HepG2 (cell line): ENCODE data around the gene CKLF. TPM values are rescaled to one million over a fixed set of nuclear protein-coding genes. Genes with fewer than 3 reads are reported as not detected.
A peak's percentile ranks its signal among the peaks of the same experiment; 100 is the strongest.

ENCODE experiments used
- BRD4 ChIP-seq: sonication (generic); formaldehyde crosslinking; IDR thresholded peaks from 2 replicates; pipeline ENCODE4 v1.4.0; 2020; ENCODE audit warnings: missing genetic modification reagents
- CEBPB ChIP-seq: IDR thresholded peaks from 2 replicates; pipeline ENCODE4 v1.6.1; 2011; ENCODE audit warnings: low read depth, low read length, improper control_type of control experiment, borderline replicate concordance
- E2F1 ChIP-seq: sonication (generic); formaldehyde crosslinking; IDR thresholded peaks from 2 replicates; pipeline ENCODE4 v1.5.0; 2020; ENCODE audit warnings: missing genetic modification reagents
- ELK4 ChIP-seq: sonication (generic); formaldehyde crosslinking; IDR thresholded peaks from 2 replicates; pipeline ENCODE4 v1.9.0; 2021; ENCODE audit warnings: missing genetic modification reagents, borderline replicate concordance
- GMEB1 ChIP-seq: sonication (generic); formaldehyde crosslinking; IDR thresholded peaks from 2 replicates; pipeline ENCODE4 v1.5.1; 2020; ENCODE audit warnings: missing genetic modification reagents, mild to moderate bottlenecking, borderline replicate concordance
- GZF1 ChIP-seq: sonication (generic); formaldehyde crosslinking; IDR thresholded peaks from 2 replicates; pipeline ENCODE4 v1.5.1; 2020; ENCODE audit warnings: mild to moderate bottlenecking, missing genetic modification reagents
- HHEX ChIP-seq: IDR thresholded peaks from 2 replicates; pipeline ENCODE4 v1.6.1; 2016; ENCODE audit warnings: control low read depth
- PCBP1 ChIP-seq: fragments of 200-400 bp; formaldehyde crosslinking; IDR thresholded peaks from 2 replicates; pipeline ENCODE4 v1.6.1; 2017; ENCODE audit warnings: mild to moderate bottlenecking, low read depth, low read length, borderline replicate concordance
- PCBP2 ChIP-seq: fragments of 200-400 bp; formaldehyde crosslinking; optimal IDR thresholded peaks from 2 replicates; pipeline ENCODE3; 2018; ENCODE audit warnings: low read length, low read depth; ENCODE audit not compliant: poor library complexity, severe bottlenecking
- POLR2AphosphoS5 ChIP-seq: IDR thresholded peaks from 2 replicates; pipeline ENCODE4 v1.6.1; 2012; ENCODE audit warnings: low read depth, low read length
- SNAPC4 ChIP-seq: sonication (generic); formaldehyde crosslinking; IDR thresholded peaks from 2 replicates; pipeline ENCODE4 v1.4.0; 2020; ENCODE audit warnings: mild to moderate bottlenecking, missing genetic modification reagents
- UBTF ChIP-seq: sonication (generic); formaldehyde crosslinking; IDR thresholded peaks from 2 replicates; pipeline ENCODE4 v1.4.0; 2020; ENCODE audit warnings: mild to moderate bottlenecking, missing genetic modification reagents
- ZNF607 ChIP-seq: sonication (generic); formaldehyde crosslinking; IDR thresholded peaks from 2 replicates; pipeline ENCODE4 v1.5.1; 2020; ENCODE audit warnings: missing genetic modification reagents, mild to moderate bottlenecking, borderline replicate concordance
- ZNF670 ChIP-seq: sonication (generic); formaldehyde crosslinking; IDR thresholded peaks from 2 replicates; pipeline ENCODE4 v1.8.0; 2022; ENCODE audit warnings: mild to moderate bottlenecking, missing genetic modification reagents, borderline replicate concordance
- polyA plus RNA-seq, 8 experiments: library from polyadenylated mRNA; depleted of rRNA in 3 of 8; stranded (reverse) in 7 of 8; unstranded in 1 of 8; fragments of >200 nt; fragmentation: Illumina TruSeq in 4 of 8; extraction: Trizol in 4 of 8; gene quantifications; 2 replicates each; pipeline versions ENCODE4 v1.2.1 to v1.2.3, GENCODE V29; 2011 to 2016; ENCODE audit warnings: low read depth in 4 of 8, missing spikeins in 1 of 8, mixed read lengths in 1 of 8; ENCODE audit not compliant: insufficient read depth in 1 of 8
- total RNA-seq, 5 experiments: library from RNA; depleted of rRNA; stranded (reverse); fragments of >200 nt; fragmentation: Illumina TruSeq; extraction: Trizol; gene quantifications; 2 replicates each; pipeline ENCODE4 v1.2.3, GENCODE V29; 2016; ENCODE audit warnings: low read depth in 1 of 5

The CKLF gene
- total and polyA plus RNA-seq, 2 of the 13 experiments (the other 11 are each of a cell fraction or from before 2014, with no cell fraction given), result 120 to 167 TPM

GRCh38 chr16:66515596-66516508 lies 36.5 kb upstream of the CKLF start (continued):
- TF ChIP-seq GMEB1 (CRISPR knock-in tag) (no peak), ELK4 (CRISPR knock-in tag) (no peak), ZNF607 (no peak), HHEX (0 out of 2 replicates have a peak, but pooled peaks have one; percentile 35), ZNF670 (no peak), POLR2AphosphoS5 (no peak), SNAPC4 (CRISPR knock-in tag) (no peak), CEBPB (no peak), E2F1 (no peak), PCBP2 (no peak), PCBP1 (no peak), BRD4 (CRISPR knock-in tag) (0 out of 2 replicates have a peak, but pooled peaks have one; percentile 39), GZF1 (no peak), UBTF (CRISPR knock-in tag) (0 out of 2 replicates have a peak, but pooled peaks have one; percentile 22)
